ENCODE results near the gene EFHB.

Gene EFHB

DNA sequence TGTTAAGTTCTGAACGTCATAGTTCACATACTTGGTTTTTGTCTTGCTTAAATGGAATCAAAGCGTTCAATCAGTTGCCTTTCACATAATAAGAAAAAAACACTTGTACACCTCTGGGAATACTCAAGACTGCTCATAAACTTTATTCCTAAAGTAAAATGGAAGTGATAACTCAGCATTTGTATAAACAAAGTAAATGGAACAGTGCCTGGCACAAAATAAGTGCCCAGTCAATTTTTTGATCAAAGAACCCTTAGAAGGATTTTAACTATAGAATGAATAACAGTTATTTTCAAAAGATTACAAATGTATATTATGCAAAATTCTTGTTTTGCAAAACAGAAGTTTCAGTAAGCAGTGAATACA, 14.2 kb upstream of the EFHB start:
- peak overlapping the region; percentile 99 for H3K4me3 ChIP-seq (ENCODE audit: low read length)
- H3K36me3 ChIP-seq (ENCODE audit: control insufficient read depth, insufficient read depth, low read length, severe bottlenecking) = peaks cover 25% of the 10 kb centered on the region
- no peaks in the 10 kb centered on the region for H3K27me3 ChIP-seq (replicated peaks; ENCODE audit: control insufficient read depth, insufficient read depth, low read length)
- no peaks in the 10 kb centered on the region for H3K9me3 ChIP-seq (ENCODE audit: control insufficient read depth, low read length)
- peak overlapping the region; percentile 96 for H3K9ac ChIP-seq (ENCODE audit: low read length)
- peaks cover 19% of the 10 kb centered on the region for H3K4me1 ChIP-seq (ENCODE audit: control insufficient read depth, insufficient read depth, low read length)
- DNase-seq (ENCODE audit: low read depth) = no peak

DNA sequence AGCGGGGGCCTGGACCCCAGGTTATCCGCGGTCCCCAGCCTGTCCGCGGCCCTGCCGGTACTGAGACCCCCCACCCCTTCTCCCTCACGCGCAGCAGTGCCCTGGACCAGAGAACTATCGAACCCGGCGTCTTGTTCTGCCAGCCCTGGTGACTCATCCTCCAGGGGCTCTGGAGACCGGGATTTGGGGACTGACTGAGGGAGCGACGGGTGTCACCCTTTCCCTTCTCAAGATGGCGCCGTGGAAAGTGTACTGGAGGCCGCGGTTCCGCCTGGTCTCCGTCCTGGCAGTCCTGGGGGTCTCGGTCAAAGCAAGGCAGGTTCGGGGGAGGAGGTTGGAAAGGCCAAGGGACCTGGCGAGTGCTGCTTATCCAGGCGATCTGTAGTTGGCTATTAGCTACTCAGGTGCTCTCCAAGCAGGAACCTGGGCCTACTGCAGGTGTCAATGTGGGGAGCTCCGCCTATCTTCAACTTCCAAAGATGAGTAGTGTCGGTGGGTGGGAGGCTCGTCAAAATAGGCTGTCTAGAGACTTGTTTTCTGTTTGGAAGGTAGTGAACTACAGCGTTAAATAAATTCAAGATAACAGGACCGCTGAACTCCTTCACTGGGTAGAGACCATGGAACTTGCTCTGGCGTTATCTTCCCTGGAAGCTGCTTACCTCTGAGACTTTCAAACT, 13.7 kb upstream of the EFHB start:
- H3K9ac ChIP-seq (ENCODE audit: low read length) = peak overlapping the region; percentile 96
- peaks cover 19% of the 10 kb centered on the region for H3K4me1 ChIP-seq (ENCODE audit: control insufficient read depth, insufficient read depth, low read length)
- H3K36me3 ChIP-seq (ENCODE audit: control insufficient read depth, insufficient read depth, low read length, severe bottlenecking) = peaks cover 21% of the 10 kb centered on the region
- no peaks in the 10 kb centered on the region for H3K27me3 ChIP-seq (replicated peaks; ENCODE audit: control insufficient read depth, insufficient read depth, low read length)
- H3K9me3 ChIP-seq (ENCODE audit: control insufficient read depth, low read length) = no peaks in the 10 kb centered on the region
- H3K4me3 ChIP-seq (ENCODE audit: low read length) = peak overlapping the region; percentile 99
- DNase-seq (ENCODE audit: low read depth) = peak; percentile 84

DNA sequence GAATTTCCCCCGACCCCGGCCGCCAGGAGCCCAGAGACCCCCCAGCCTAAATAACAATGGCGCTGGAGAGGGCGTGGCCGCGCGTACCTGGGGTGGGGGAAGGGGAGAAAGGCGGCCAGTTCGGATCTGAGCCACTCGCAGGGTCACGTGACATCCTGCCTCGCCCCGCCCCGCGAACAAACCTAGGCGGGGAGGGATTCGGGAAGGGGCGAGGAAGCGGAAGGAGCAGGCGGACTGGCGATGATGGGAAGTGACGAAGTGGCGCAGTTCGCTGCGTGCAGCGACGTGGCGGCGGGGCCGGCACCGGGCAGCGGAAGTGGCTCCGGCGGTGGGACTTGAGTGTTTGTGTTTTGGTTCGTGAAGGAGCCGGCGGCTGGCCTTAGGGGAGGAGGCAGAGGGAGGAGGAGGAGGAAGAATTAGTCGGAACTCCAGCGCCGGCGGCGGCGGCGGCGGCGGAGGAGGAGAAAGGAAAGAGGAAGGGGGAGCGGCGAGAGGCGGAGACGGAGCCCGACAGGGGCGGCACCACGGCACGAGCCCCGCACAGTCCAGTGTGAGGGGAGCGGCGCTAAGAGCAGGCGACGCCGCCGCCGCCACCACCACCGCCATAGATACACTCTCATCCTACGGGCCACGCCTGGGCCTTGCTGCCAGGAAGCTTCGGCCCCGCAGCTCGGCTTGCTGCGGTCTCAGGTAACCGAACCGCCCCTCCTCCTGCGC, 13.0 kb upstream of the EFHB start, which contains the start of gene RAB5A:
RAB5A (plus strand) TSS at position 266 of the 717 bp plus-strand sequence. CDS start 3,802 bp downstream, outside the sequence.
- Histone ChIP-seq H3K36me3 (ENCODE audit: control insufficient read depth, insufficient read depth, low read length, severe bottlenecking) (peaks cover 14% of the 10 kb centered on the region), H3K4me3 (ENCODE audit: low read length) (peak within 1 kb of the TSS; percentile 99), H3K9ac (ENCODE audit: low read length) (peak within 1 kb of the TSS; percentile 96), H3K9me3 (ENCODE audit: control insufficient read depth, low read length) (no peaks in the 10 kb centered on the region), H3K27me3 (replicated peaks; ENCODE audit: control insufficient read depth, insufficient read depth, low read length) (no peaks in the 10 kb centered on the region), H3K4me1 (ENCODE audit: control insufficient read depth, insufficient read depth, low read length) (peaks cover 19% of the 10 kb centered on the region)
- peak; percentile 99 for DNase-seq (ENCODE audit: low read depth)

DNA sequence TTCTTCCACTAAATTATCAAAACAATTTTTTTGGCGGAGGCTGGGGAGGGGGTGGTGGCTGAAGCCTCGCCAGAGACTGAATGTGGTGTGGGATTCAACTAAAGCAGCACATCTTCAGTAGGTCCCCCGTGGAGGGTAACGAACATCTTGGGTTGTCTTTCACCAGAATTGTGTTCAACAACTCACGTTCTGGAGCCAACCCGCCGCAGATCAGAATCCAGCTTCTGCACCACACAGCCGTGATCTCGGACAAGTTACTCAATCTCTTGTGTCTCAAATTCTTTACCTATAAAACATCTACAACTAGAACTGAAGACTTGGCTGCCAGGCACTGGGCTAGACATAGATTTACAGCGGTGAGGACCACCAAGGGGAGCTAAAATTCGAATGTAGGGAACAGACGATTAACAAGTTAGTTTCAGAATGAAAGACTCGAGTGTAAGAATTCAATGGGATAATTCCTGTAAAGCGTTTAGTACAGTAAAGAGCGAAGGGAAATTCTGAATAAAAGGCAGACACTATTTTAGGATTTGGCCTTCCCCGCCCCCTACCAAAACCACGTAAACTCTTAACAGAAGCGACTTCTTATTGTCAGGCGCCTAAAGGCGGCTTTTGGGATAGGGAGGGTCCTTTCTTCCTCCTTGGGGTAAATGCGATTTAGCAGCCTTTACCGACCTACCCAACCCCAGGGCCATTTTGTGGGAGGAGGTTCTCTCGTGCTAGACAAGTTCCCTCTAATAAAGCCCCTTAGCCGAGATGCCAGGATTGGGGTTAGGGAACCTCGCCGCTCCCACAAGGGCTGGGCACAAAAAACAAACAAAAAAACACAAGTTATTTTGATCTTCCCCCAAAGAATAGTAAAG, 12.2 kb upstream of the EFHB start:
- DNase-seq (ENCODE audit: low read depth) = no peak
- H3K27me3 ChIP-seq (replicated peaks; ENCODE audit: control insufficient read depth, insufficient read depth, low read length) = no peaks in the 10 kb centered on the region
- peak overlapping the region; percentile 99 for H3K4me3 ChIP-seq (ENCODE audit: low read length)
- peak overlapping the region; percentile 96 for H3K9ac ChIP-seq (ENCODE audit: low read length)
- H3K36me3 ChIP-seq (ENCODE audit: control insufficient read depth, insufficient read depth, low read length, severe bottlenecking) = peaks cover 6% of the 10 kb centered on the region
- H3K4me1 ChIP-seq (ENCODE audit: control insufficient read depth, insufficient read depth, low read length) = peaks cover 19% of the 10 kb centered on the region
- H3K9me3 ChIP-seq (ENCODE audit: control insufficient read depth, low read length) = no peaks in the 10 kb centered on the region

DNA sequence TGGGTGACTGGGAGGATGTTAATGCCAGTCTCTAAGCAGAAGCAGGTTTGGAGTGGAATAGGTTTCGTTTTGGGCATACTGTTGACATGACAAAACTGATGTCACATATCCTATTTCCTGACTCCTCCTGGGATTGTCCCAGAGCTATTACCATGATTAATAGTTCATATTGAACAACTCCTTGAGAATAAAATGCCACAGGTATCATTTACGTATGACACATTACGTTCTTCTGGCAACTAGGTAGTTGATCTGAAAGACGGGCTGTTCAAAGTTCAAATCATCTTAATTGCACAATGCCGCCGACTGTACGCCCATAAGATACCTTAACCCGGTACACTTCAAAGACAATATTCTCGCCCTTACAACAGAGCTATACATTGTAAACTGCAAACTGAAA, 11.5 kb upstream of the EFHB start:
- Histone ChIP-seq H3K36me3 (ENCODE audit: control insufficient read depth, insufficient read depth, low read length, severe bottlenecking) (no peaks in the 10 kb centered on the region), H3K27me3 (replicated peaks; ENCODE audit: control insufficient read depth, insufficient read depth, low read length) (no peaks in the 10 kb centered on the region), H3K9me3 (ENCODE audit: control insufficient read depth, low read length) (no peaks in the 10 kb centered on the region), H3K4me1 (ENCODE audit: control insufficient read depth, insufficient read depth, low read length) (peaks cover 19% of the 10 kb centered on the region), H3K9ac (ENCODE audit: low read length) (no peak overlapping the region), H3K4me3 (ENCODE audit: low read length) (peak overlapping the region; percentile 99)
- DNase-seq (ENCODE audit: low read depth) = no peak

DNA sequence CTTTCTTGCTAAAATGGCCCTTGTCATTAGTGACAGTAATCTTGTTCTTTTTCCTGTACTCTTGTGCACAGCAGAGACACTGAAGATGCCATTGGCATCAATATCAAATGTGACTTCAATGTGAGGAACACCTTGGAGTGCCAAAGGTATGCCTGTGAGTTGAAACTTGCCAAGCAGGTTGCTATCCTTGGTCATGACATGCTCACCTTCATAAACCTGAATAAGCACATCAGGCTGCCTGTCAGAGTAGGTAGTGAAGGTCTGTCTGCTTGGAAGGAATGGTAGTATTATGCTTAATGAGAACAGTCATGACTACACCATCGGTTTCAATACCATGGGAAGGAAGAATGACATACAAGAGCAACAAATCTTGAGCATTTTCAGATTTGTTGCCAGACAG, 6.6 kb upstream of the EFHB start:
- Histone ChIP-seq H3K27me3 (replicated peaks; ENCODE audit: control insufficient read depth, insufficient read depth, low read length) (no peaks in the 10 kb centered on the region), H3K9ac (ENCODE audit: low read length) (no peak overlapping the region), H3K36me3 (ENCODE audit: control insufficient read depth, insufficient read depth, low read length, severe bottlenecking) (no peaks in the 10 kb centered on the region), H3K9me3 (ENCODE audit: control insufficient read depth, low read length) (no peaks in the 10 kb centered on the region), H3K4me3 (ENCODE audit: low read length) (no peak overlapping the region), H3K4me1 (ENCODE audit: control insufficient read depth, insufficient read depth, low read length) (no peaks in the 10 kb centered on the region)
- DNase-seq (ENCODE audit: low read depth) = no peak

DNA sequence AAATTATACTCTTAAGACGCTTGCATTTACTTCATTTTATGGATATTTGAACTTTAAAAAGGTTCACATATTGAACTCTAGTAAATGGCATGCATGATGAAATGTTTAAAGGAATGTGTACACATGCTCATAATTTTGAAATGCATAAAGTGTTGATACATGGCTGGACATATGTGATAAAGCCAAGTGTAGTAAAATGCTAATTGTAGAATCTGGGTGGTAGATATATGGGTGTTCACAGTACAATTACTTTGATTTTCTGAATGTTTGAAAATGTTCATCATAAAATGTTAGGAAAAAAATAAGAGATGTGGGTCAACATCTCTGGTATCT, 4.2 kb upstream of the EFHB start:
- no peaks in the 10 kb centered on the region for H3K4me1 ChIP-seq (ENCODE audit: control insufficient read depth, insufficient read depth, low read length)
- no peak overlapping the region for H3K9ac ChIP-seq (ENCODE audit: low read length)
- DNase-seq (ENCODE audit: low read depth) = no peak
- H3K36me3 ChIP-seq (ENCODE audit: control insufficient read depth, insufficient read depth, low read length, severe bottlenecking) = no peaks in the 10 kb centered on the region
- no peaks in the 10 kb centered on the region for H3K9me3 ChIP-seq (ENCODE audit: control insufficient read depth, low read length)
- H3K27me3 ChIP-seq (replicated peaks; ENCODE audit: control insufficient read depth, insufficient read depth, low read length) = no peaks in the 10 kb centered on the region
- no peak overlapping the region for H3K4me3 ChIP-seq (ENCODE audit: low read length)

DNA sequence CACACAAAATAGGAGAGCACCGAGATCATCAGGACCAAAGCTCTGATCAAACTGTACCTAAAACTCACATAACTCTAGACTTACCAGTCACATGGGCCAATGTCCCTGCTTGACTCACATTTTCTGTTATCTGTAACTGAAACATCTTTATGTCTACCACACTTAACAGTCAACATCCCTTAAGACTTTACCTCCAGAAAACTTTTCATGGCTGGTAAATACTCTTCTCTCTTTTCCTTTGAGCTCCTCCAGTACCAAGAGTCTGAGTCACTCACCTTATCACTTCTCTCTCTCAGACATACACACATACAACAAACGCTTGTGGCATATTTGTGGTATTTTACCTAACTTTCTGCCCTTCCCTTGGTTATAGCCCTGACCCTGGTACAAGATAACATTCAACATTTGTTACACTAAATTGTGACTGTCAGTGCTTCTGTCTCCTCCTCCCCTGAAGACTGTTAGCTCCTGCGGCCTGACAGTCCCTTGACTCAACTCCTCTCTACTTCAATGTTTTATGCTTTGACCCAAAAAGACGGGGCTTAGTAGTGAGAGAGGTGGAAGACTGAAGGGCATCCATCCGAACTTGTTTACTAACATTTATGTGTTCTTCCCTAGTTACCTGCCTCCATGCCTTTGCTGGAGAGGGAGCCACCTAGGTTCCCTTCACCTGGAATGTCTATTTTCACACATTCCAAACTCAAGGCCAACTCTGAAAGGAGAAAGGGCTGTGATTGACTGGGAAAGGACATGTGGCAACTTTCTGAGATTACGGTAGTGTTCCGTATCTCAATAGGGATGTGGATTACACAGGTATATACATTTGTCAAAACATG, 3.7 kb upstream of the EFHB start:
- H3K27me3 ChIP-seq (replicated peaks; ENCODE audit: control insufficient read depth, insufficient read depth, low read length) = no peaks in the 10 kb centered on the region
- no peak overlapping the region for H3K9ac ChIP-seq (ENCODE audit: low read length)
- H3K4me1 ChIP-seq (ENCODE audit: control insufficient read depth, insufficient read depth, low read length) = no peaks in the 10 kb centered on the region
- no peak overlapping the region for H3K4me3 ChIP-seq (ENCODE audit: low read length)
- H3K9me3 ChIP-seq (ENCODE audit: control insufficient read depth, low read length) = no peaks in the 10 kb centered on the region
- no peak for DNase-seq (ENCODE audit: low read depth)
- no peaks in the 10 kb centered on the region for H3K36me3 ChIP-seq (ENCODE audit: control insufficient read depth, insufficient read depth, low read length, severe bottlenecking)

DNA sequence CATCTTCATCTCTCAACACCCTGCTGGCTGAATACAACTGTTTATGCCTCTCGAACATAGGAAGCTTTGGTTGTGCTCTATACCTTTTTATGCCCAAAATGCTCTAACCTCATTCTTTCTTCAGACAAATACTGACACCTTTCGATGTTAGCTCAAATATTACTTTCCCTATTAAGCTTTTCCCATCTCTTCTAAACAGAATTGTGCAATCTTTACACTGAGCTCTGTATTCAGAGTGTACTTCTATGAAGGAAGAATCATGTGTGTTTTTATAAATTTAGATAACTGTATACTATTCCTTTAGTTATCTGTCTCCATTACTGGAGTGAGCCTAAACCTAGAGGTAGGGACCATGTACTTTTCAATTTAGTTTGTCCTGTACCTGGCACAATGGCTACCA, 1.6 kb downstream of the EFHB start:
- H3K4me1 ChIP-seq (ENCODE audit: control insufficient read depth, insufficient read depth, low read length) = no peaks in the 10 kb centered on the region
- H3K27me3 ChIP-seq (replicated peaks; ENCODE audit: control insufficient read depth, insufficient read depth, low read length) = no peaks in the 10 kb centered on the region
- no peaks in the 10 kb centered on the region for H3K9me3 ChIP-seq (ENCODE audit: control insufficient read depth, low read length)
- H3K36me3 ChIP-seq (ENCODE audit: control insufficient read depth, insufficient read depth, low read length, severe bottlenecking) = no peaks in the 10 kb centered on the region
- H3K4me3 ChIP-seq (ENCODE audit: low read length) = no peak overlapping the region
- H3K9ac ChIP-seq (ENCODE audit: low read length) = no peak overlapping the region
- DNase-seq (ENCODE audit: low read depth) = no peak

DNA sequence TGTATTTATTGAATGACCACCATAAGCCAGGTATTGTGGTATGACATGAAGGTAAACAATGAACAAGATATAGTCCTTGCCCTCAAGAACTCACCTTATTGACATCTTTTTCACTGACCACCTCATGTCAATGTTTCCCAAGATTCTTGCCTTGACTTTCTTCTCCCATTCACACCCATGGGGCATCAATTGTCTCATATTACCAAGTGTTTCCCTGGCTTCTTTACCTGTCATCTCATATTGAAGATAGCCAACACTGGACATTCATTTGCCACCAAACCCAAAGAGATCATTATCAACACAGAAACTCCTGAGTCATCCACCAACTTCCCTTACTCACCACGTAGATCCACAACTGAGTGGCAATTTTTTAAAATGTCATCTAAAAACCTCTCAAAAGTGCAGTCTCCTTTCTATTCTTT, 2.2 kb downstream of the EFHB start:
- DNase-seq (ENCODE audit: low read depth) = no peak
- Histone ChIP-seq H3K4me3 (ENCODE audit: low read length) (no peak overlapping the region), H3K9ac (ENCODE audit: low read length) (no peak overlapping the region), H3K9me3 (ENCODE audit: control insufficient read depth, low read length) (no peaks in the 10 kb centered on the region), H3K4me1 (ENCODE audit: control insufficient read depth, insufficient read depth, low read length) (no peaks in the 10 kb centered on the region), H3K36me3 (ENCODE audit: control insufficient read depth, insufficient read depth, low read length, severe bottlenecking) (no peaks in the 10 kb centered on the region), H3K27me3 (replicated peaks; ENCODE audit: control insufficient read depth, insufficient read depth, low read length) (no peaks in the 10 kb centered on the region)
